H9 (cell line): ENCODE results near the gene FJX1. TPM values are rescaled to one million over a fixed set of nuclear protein-coding genes. Genes with fewer than 3 reads are reported as not detected.

ENCODE experiments used
- DNase-seq: peaks from one replicate; pipeline ENCODE4 v3.0.0-alpha.2; 2017
- H2AFZ ChIP-seq: one replicate; pipeline ENCODE4 v1.6.1; 2013; ENCODE audit warnings: mild to moderate bottlenecking, low read length, control low read depth, moderate library complexity
- H2AK5ac ChIP-seq: 2 replicates; pipeline ENCODE4 v1.6.1; 2013; ENCODE audit warnings: low read length, control low read depth, mixed read lengths; ENCODE audit not compliant: insufficient read length
- H2BK120ac ChIP-seq: one replicate; pipeline ENCODE4 v1.6.1; 2013; ENCODE audit warnings: low read depth, mild to moderate bottlenecking, low read length, control low read depth, inconsistent platforms; ENCODE audit not compliant: poor library complexity, severe bottlenecking
- H2BK12ac ChIP-seq: 2 replicates; pipeline ENCODE4 v1.6.1; 2013; ENCODE audit warnings: low read length, control low read depth, mixed read lengths, low read depth; ENCODE audit not compliant: insufficient read length
- H2BK15ac ChIP-seq: 2 replicates; pipeline ENCODE4 v1.6.1; 2013; ENCODE audit warnings: low read depth, low read length, control low read depth
- H2BK20ac ChIP-seq: one replicate; pipeline ENCODE4 v1.6.1; 2013; ENCODE audit warnings: low read depth, mild to moderate bottlenecking, low read length, control low read depth, inconsistent platforms; ENCODE audit not compliant: poor library complexity, severe bottlenecking
- H2BK5ac ChIP-seq: 2 replicates; pipeline ENCODE4 v1.6.1; 2013; ENCODE audit warnings: low read length, control low read depth, mixed read lengths; ENCODE audit not compliant: insufficient read length
- H3K14ac ChIP-seq: 2 replicates; pipeline ENCODE4 v1.6.1; 2013; ENCODE audit warnings: low read length, control low read depth; ENCODE audit not compliant: insufficient read depth
- H3K18ac ChIP-seq: 2 replicates; pipeline ENCODE4 v1.6.1; 2013; ENCODE audit warnings: low read depth, mild to moderate bottlenecking, mixed read lengths, low read length, control low read depth; ENCODE audit not compliant: insufficient read length
- H3K23ac ChIP-seq: 2 replicates; pipeline ENCODE4 v1.6.1; 2013; ENCODE audit warnings: low read length, control low read depth, mixed read lengths, low read depth; ENCODE audit not compliant: insufficient read length
- H3K23me2 ChIP-seq: 2 replicates; pipeline ENCODE4 v1.6.1; 2013; ENCODE audit warnings: low read depth, mild to moderate bottlenecking, mixed read lengths, low read length, control low read depth; ENCODE audit not compliant: insufficient read length, poor library complexity, severe bottlenecking
- H3K27ac ChIP-seq: 2 replicates; pipeline ENCODE4 v1.5.1; 2013; ENCODE audit warnings: low read length, control low read depth, mixed read lengths, low read depth; ENCODE audit not compliant: insufficient read length
- H3K27me3 ChIP-seq: 2 replicates; pipeline ENCODE4 v1.6.1; 2013; ENCODE audit warnings: low read length, control low read depth, inconsistent platforms; ENCODE audit not compliant: insufficient read depth
- H3K4ac ChIP-seq: 2 replicates; pipeline ENCODE4 v1.6.1; 2013; ENCODE audit warnings: low read depth, mild to moderate bottlenecking, control low read depth, inconsistent platforms, low read length, moderate library complexity
- H3K4me1 ChIP-seq: 2 replicates; pipeline ENCODE4 v1.6.1; 2013; ENCODE audit warnings: low read length, control low read depth, inconsistent platforms; ENCODE audit not compliant: insufficient read depth
- H3K4me2 ChIP-seq: 2 replicates; pipeline ENCODE4 v1.6.1; 2013; ENCODE audit warnings: low read length, control low read depth, mixed read lengths; ENCODE audit not compliant: insufficient read length, insufficient read depth
- H3K56ac ChIP-seq: 2 replicates; pipeline ENCODE4 v1.6.1; 2013; ENCODE audit warnings: low read depth, mild to moderate bottlenecking, mixed read lengths, low read length, control low read depth; ENCODE audit not compliant: insufficient read length
- H3K79me1 ChIP-seq: 2 replicates; pipeline ENCODE4 v1.6.1; 2013; ENCODE audit warnings: low read depth, mild to moderate bottlenecking, moderate library complexity, low read length, control low read depth, inconsistent platforms; ENCODE audit not compliant: insufficient read depth, poor library complexity, severe bottlenecking
- H3K79me2 ChIP-seq: 2 replicates; pipeline ENCODE4 v1.6.1; 2013; ENCODE audit warnings: low read length, control low read depth, inconsistent platforms; ENCODE audit not compliant: insufficient read depth
- H3K9ac ChIP-seq: 2 replicates; pipeline ENCODE4 v1.6.1; 2013; ENCODE audit warnings: low read length, control low read depth, mixed read lengths; ENCODE audit not compliant: insufficient read length; ENCODE audit errors: extremely low read depth
- H3K9me3 ChIP-seq: one replicate; pipeline ENCODE4 v1.6.1; 2013; ENCODE audit warnings: low read depth, low read length, inconsistent platforms; ENCODE audit not compliant: control insufficient read depth
- H3T11ph ChIP-seq: one replicate; pipeline ENCODE4 v1.6.1; 2013; ENCODE audit warnings: mild to moderate bottlenecking, low read length, control low read depth, inconsistent platforms
- H4K20me1 ChIP-seq: one replicate; pipeline ENCODE4 v1.6.1; 2013; ENCODE audit not compliant: control insufficient read depth, insufficient read length, insufficient read depth
- H4K5ac ChIP-seq: 2 replicates; pipeline ENCODE4 v1.6.1; 2013; ENCODE audit warnings: low read depth, mild to moderate bottlenecking, mixed read lengths, low read length, control low read depth; ENCODE audit not compliant: insufficient read length
- H4K8ac ChIP-seq: replicated peaks from 2 replicates; pipeline ENCODE4 v1.6.1; 2013; ENCODE audit warnings: low read length, control low read depth, mixed read lengths, low read depth; ENCODE audit not compliant: insufficient read length
- H4K91ac ChIP-seq: 2 replicates; pipeline ENCODE4 v1.6.1; 2013; ENCODE audit warnings: low read depth, mild to moderate bottlenecking, moderate library complexity, mixed read lengths, low read length, control low read depth; ENCODE audit not compliant: insufficient read length
- H3K27ac Mint-ChIP-seq, 3 experiments: 2 replicates in 2 of 3; 3 replicates in 1 of 3; pipeline ENCODE4 v1.8.0; 2020 to 2021; ENCODE audit warnings: mixed read lengths in 3 of 3, mild to moderate bottlenecking in 1 of 3, moderate library complexity in 1 of 3
- H3K27me3 Mint-ChIP-seq: 2 replicates; pipeline ENCODE4 v1.8.0; 2021; ENCODE audit warnings: low read depth, mild to moderate bottlenecking, moderate library complexity, mixed read lengths
- H3K36me3 Mint-ChIP-seq, 3 experiments: 2 replicates in 2 of 3; 3 replicates in 1 of 3; pipeline ENCODE4 v1.8.0; 2020 to 2021; ENCODE audit warnings: low read depth in 3 of 3, mixed read lengths in 3 of 3; ENCODE audit not compliant: insufficient read depth in 1 of 3
- H3K4me1 Mint-ChIP-seq, 2 experiments: 2 replicates each; pipeline ENCODE4 v1.8.0; 2020; ENCODE audit warnings: mixed read lengths in 2 of 2
- H3K4me3 Mint-ChIP-seq, 2 experiments: 2 replicates in 1 of 2; 3 replicates in 1 of 2; pipeline ENCODE4 v1.8.0; 2020 to 2021; ENCODE audit warnings: mild to moderate bottlenecking in 2 of 2, mixed read lengths in 2 of 2, moderate library complexity in 1 of 2
- H3K9me3 Mint-ChIP-seq, 2 experiments: 2 replicates in 1 of 2; 3 replicates in 1 of 2; pipeline ENCODE4 v1.8.0; 2020; ENCODE audit warnings: mild to moderate bottlenecking in 2 of 2, mixed read lengths in 2 of 2, moderate library complexity in 1 of 2
- WGBS: extraction: QIAGEN DNeasy Blood & Tissue Kit; methylation state at CpG from one replicate; pipeline ENCODE4 v1.1.7; 2013; ENCODE audit warnings: missing lambda C conversion rate, low lambda C conversion rate, mixed read lengths; ENCODE audit not compliant: insufficient read length; ENCODE audit errors: extremely low coverage; 5-methylcytosine and 5-hydroxymethylcytosine counted together
- total RNA-seq: library from RNA; stranded (reverse); gene quantifications from 2 replicates; pipeline ENCODE4 v1.2.1, GENCODE V29; 2021
- TF ChIP-seq, protein P1 (sequence below): fragments of 200-600 bp; sonication (generic); conservative IDR thresholded peaks from 3 replicates; pipeline ENCODE4 v1.8.0; 2021; ENCODE audit warnings: antibody characterized with exemption, mild to moderate bottlenecking

FJX1 gene
- total RNA-seq, 1 experiment from 2014 or later, result 11.5 TPM

DNA sequence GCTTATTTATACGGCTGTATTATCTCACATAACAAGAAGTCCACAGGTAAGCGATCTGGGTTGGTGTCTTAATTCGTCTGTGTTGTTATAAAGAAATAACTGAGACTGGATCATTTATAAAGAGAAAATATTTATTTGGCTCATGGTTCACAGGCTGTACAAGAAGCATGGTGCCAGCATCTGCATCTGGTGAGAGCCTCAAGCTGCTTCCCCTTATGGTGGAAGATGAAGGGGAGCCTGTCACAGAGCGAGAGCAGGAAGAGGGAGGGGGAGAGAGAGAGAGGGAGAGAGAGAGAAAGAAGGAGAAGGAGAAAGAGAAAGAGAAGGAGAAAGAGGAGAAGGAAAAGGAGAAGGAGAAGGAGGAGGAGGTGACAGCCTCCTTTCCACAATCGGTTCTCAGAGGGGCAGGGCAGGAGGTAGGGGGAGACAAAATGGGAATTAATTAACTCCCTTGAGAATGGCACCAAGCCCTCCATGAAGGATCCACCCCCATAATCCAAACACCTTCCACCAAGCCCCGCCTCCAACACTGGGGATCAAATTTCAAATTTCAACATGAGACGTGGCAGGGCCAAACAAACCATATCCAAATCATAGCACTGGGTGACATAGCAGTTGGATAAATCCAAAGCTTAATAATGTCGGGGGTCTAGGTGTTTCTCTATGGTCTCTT is 29.3 kb downstream of the FJX1 start:
- peaks cover 38% of the 10 kb centered on the region for H3K27me3 Mint-ChIP-seq
- no peaks in the 10 kb centered on the region for H4K20me1 ChIP-seq
- no peak overlapping the region for H2BK20ac ChIP-seq
- no peak overlapping the region for H3K4me3 Mint-ChIP-seq
- no peak overlapping the region for H3K4ac ChIP-seq
- no peaks in the 10 kb centered on the region for H3K79me1 ChIP-seq
- no peaks in the 10 kb centered on the region; the same call in 1 of the 2 replicates for H3K27me3 ChIP-seq
- no peak overlapping the region for H2BK5ac ChIP-seq
- H2AK5ac ChIP-seq, result no peak overlapping the region
- no peaks in the 10 kb centered on the region for H3K36me3 Mint-ChIP-seq
- no peaks in the 10 kb centered on the region for H3K9me3 ChIP-seq
- no peak for DNase-seq
- H4K91ac ChIP-seq, result no peak overlapping the region
- H3K23ac ChIP-seq, result no peak overlapping the region
- no peak overlapping the region for H2BK15ac ChIP-seq
- no peak overlapping the region for H3K9ac ChIP-seq
- H2BK120ac ChIP-seq, result no peak overlapping the region
- no peak overlapping the region for H3K4me2 ChIP-seq
- no peak overlapping the region for H3K56ac ChIP-seq
- no peaks in the 10 kb centered on the region for H3K79me2 ChIP-seq
- no peak overlapping the region for H3K27ac ChIP-seq
- no peak overlapping the region for H3K18ac ChIP-seq
- no peaks in the 10 kb centered on the region for H3K4me1 ChIP-seq
- H4K8ac ChIP-seq, result no peak overlapping the region
- WGBS, result no CpG with 5 or more reads among the region's 8 CpGs
- no peak overlapping the region for H3T11ph ChIP-seq
- no peak overlapping the region for H2BK12ac ChIP-seq
- no peaks in the 10 kb centered on the region; a peak in 1 of 5 replicates for H3K9me3 Mint-ChIP-seq
- H3K27ac Mint-ChIP-seq, result no peak overlapping the region
- no peak overlapping the region for H3K14ac ChIP-seq
- peaks cover 6 to 10% of the 10 kb centered on the region in 2 experiments; a peak in 3 of 4 replicates for H3K4me1 Mint-ChIP-seq
- TF ChIP-seq, protein P1, sequence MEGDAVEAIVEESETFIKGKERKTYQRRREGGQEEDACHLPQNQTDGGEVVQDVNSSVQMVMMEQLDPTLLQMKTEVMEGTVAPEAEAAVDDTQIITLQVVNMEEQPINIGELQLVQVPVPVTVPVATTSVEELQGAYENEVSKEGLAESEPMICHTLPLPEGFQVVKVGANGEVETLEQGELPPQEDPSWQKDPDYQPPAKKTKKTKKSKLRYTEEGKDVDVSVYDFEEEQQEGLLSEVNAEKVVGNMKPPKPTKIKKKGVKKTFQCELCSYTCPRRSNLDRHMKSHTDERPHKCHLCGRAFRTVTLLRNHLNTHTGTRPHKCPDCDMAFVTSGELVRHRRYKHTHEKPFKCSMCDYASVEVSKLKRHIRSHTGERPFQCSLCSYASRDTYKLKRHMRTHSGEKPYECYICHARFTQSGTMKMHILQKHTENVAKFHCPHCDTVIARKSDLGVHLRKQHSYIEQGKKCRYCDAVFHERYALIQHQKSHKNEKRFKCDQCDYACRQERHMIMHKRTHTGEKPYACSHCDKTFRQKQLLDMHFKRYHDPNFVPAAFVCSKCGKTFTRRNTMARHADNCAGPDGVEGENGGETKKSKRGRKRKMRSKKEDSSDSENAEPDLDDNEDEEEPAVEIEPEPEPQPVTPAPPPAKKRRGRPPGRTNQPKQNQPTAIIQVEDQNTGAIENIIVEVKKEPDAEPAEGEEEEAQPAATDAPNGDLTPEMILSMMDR, result no peak
- H4K5ac ChIP-seq, result no peak overlapping the region
- H2AFZ ChIP-seq, result no peak overlapping the region
- H3K23me2 ChIP-seq, result no peaks in the 10 kb centered on the region
